Kidney (tissue), 14 donors: Measurements from ENCODE around the gene PPP4R1. TPM values are rescaled to one million over a fixed set of nuclear protein-coding genes. Genes with fewer than 3 reads are reported as not detected.

ENCODE experiments used
- DNase-seq, 5 donors: peaks; one replicate each; pipeline ENCODE4 v3.0.0-alpha.2; 2013 to 2020
- FAIRE-seq: peaks from 2 replicates; lab custom pipeline; 2012; peaks lifted over from hg19 to GRCh38; lab: Jason Lieb, UNC
- H3K27ac ChIP-seq, 2 donors: one replicate each; pipeline ENCODE4 v1.7.0; 2013; ENCODE audit warnings: low read depth in 2 of 2, low read length in 2 of 2, inconsistent platforms in 1 of 2
- H3K27me3 ChIP-seq: one replicate; pipeline ENCODE4 v1.7.1; 2013; ENCODE audit warnings: low read length, inconsistent platforms; ENCODE audit not compliant: control insufficient read depth, insufficient read depth
- H3K36me3 ChIP-seq, 3 donors: one replicate each; pipeline versions ENCODE4 v1.7.0 to v1.7.1; 2013; ENCODE audit warnings: low read length in 3 of 3, control low read depth in 1 of 3, inconsistent platforms in 1 of 3; ENCODE audit not compliant: insufficient read depth in 3 of 3, control insufficient read depth in 2 of 3
- H3K4me1 ChIP-seq, 3 donors: one replicate each; pipeline versions ENCODE4 v1.7.0 to v1.7.1; 2013; ENCODE audit warnings: low read length in 3 of 3, inconsistent platforms in 1 of 3, low read depth in 1 of 3; ENCODE audit not compliant: control insufficient read depth in 2 of 3, insufficient read depth in 2 of 3
- H3K4me3 ChIP-seq, 3 donors: one replicate each; pipeline versions ENCODE4 v1.7.0 to v1.8.1; 2013; ENCODE audit warnings: low read length in 3 of 3, control low read depth in 1 of 3, inconsistent platforms in 1 of 3
- H3K9ac ChIP-seq, 3 donors: one replicate each; pipeline versions ENCODE4 v1.7.0 to v1.7.1; 2013; ENCODE audit warnings: low read length in 3 of 3, control low read depth in 1 of 3, inconsistent platforms in 1 of 3
- H3K9me3 ChIP-seq, 3 donors: one replicate each; pipeline versions ENCODE4 v1.7.0 to v1.7.1; 2013; ENCODE audit warnings: low read length in 3 of 3, control low read depth in 1 of 3, inconsistent platforms in 1 of 3; ENCODE audit not compliant: control insufficient read depth in 2 of 3, insufficient read depth in 1 of 3
- intact Hi-C: fragments of 100-400 bp; cut with DNase I; formaldehyde crosslinking; loops from one replicate; pipeline ENCODE4 v1.11.1; 2022
- polyA plus RNA-seq: library from polyadenylated mRNA; stranded (reverse); fragments of 350-450 nt; fragmentation: Illumina TruSeq; extraction: RNeasy Lipid Tissue Mini Kit (QIAGEN cat#74804); gene quantifications from one replicate; pipeline ENCODE4 v1.2.3, GENCODE V29; 2014; ENCODE audit warnings: low read depth, low replicate concordance; ENCODE audit not compliant: insufficient read depth
- total RNA-seq: library from RNA; stranded (reverse); fragmentation: NEBNext Ultra II Directional; extraction: Animal tissue kit (Norgen Biotek cat#: 25700); gene quantifications from one replicate; pipeline ENCODE4 v1.2.1, GENCODE V29; 2021
- TF ChIP-seq, protein P1 (sequence below): IDR thresholded peaks from 3 replicates; pipeline ENCODE4 v1.5.1; 2012; ENCODE audit warnings: mild to moderate bottlenecking, moderate library complexity, borderline replicate concordance; ENCODE audit not compliant: insufficient read depth; ENCODE audit errors: extremely low read depth
- donor health status: control.
- donor health status: control.
- donor health status: control.
- donor health status: control.
- donor health status: control.
- donor health status: DM: yes; HTN: yes; CAD: no.
- donor health status: Normal renal cell carcinoma (clear cell type).

PPP4R1 gene
- total and polyA plus RNA-seq, 2 donors from 2014 or later, result 23.9 to 122 TPM

DNA sequence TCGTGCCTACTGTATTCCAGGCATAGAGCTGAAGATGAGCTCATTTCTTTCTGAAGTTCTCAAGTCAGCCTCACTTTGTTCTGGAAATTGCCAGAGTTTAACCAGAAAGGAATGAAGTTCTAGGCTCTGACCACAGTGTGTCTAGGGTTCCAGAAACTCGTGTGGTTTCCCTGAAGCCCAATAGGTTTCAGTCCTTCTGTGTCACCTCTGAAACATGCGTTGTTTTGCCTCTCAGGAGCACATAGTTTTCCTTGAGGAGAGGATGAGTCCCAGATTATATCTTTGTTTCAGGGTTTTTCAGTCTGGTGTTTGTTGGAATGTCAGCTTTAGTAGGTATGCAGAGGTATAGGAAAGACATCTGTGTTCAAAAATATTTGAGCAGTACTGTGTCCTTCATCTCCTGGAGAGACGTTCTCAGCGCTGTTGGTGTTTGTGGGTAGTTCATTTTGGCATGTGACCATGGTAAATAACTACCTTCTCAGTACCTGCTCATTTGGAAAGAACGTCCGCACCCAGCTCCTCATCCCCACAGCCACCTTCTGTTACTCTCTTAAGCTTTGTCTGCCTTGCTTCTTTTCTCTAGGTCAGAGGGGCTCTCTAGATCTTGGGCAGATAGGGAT, 82.5 kb downstream of the PPP4R1 start:
- Histone ChIP-seq H3K4me1 (no peaks in the 10 kb centered on the region), H3K27me3 (no peaks in the 10 kb centered on the region), H3K36me3 (peaks cover 2 to 32% (median 28%) of the 10 kb centered on the region in 3 donors), H3K9me3 (no peaks in the 10 kb centered on the region), H3K9ac (no peak overlapping the region), H3K27ac (no peak overlapping the region), H3K4me3 (no peak overlapping the region)
- TF ChIP-seq, protein P1, sequence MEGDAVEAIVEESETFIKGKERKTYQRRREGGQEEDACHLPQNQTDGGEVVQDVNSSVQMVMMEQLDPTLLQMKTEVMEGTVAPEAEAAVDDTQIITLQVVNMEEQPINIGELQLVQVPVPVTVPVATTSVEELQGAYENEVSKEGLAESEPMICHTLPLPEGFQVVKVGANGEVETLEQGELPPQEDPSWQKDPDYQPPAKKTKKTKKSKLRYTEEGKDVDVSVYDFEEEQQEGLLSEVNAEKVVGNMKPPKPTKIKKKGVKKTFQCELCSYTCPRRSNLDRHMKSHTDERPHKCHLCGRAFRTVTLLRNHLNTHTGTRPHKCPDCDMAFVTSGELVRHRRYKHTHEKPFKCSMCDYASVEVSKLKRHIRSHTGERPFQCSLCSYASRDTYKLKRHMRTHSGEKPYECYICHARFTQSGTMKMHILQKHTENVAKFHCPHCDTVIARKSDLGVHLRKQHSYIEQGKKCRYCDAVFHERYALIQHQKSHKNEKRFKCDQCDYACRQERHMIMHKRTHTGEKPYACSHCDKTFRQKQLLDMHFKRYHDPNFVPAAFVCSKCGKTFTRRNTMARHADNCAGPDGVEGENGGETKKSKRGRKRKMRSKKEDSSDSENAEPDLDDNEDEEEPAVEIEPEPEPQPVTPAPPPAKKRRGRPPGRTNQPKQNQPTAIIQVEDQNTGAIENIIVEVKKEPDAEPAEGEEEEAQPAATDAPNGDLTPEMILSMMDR, result no peak
- FAIRE-seq, result no peak
- DNase-seq, result no peak
- intact Hi-C loops, result no loop called here

DNA sequence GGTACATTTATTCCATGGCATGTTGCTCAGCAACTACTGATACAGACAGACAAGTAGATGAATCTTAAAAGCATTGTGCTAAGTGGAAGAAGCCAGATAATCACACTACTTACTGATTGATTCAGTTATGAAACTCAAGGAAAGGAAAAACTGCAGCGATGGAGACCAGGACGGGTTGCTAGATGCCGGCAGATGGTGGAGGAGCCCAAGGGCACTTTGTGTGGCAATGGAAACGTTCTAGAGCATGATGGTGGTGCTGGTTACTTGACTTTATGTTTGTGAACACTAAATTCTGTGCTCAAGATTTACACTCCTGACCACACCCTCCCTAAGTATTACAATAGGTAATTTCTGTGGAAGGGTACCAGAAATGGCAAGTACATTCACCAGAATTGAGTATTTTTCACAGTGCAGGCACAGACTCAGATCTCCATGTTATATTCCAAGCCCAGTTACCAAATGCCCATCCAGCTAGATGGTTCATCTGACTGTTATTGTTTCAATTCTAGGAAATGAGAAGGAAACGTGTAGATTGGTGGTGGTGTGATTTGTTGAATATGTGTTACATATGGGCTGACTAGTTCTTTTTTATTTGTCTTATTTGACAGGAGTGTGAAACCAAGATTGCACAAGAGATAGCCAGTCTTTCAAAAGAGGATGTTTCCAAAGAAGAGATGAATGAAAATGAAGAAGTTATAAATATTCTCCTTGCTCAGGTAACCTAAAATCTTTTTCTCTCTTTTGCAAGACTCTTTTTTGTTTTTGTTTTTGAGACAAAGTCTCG, 83.9 kb downstream of the PPP4R1 start:
- Histone ChIP-seq H3K4me1 (no peaks in the 10 kb centered on the region), H3K27ac (no peak overlapping the region), H3K9ac (no peak overlapping the region), H3K4me3 (no peak overlapping the region), H3K27me3 (no peaks in the 10 kb centered on the region), H3K36me3 (peaks cover 2 to 25% (median 25%) of the 10 kb centered on the region in 3 donors), H3K9me3 (no peaks in the 10 kb centered on the region)
- DNase-seq (no peak), FAIRE-seq (no peak)
- TF ChIP-seq, protein P1, result no peak
- intact Hi-C loops, result no loop called here

GRCh38 chr18:9526458-9526857, 87.9 kb downstream of the PPP4R1 start:
- DNase-seq (no peak), FAIRE-seq (no peak)
- Histone ChIP-seq H3K27ac (no peak overlapping the region), H3K9me3 (no peaks in the 10 kb centered on the region), H3K9ac (no peak overlapping the region), H3K4me3 (no peak overlapping the region), H3K4me1 (no peaks in the 10 kb centered on the region), H3K27me3 (no peaks in the 10 kb centered on the region), H3K36me3 (peaks cover 2 to 18% (median 12%) of the 10 kb centered on the region in 3 donors)
- TF ChIP-seq, protein P1, result no peak
- intact Hi-C loops, result no loop called here
